Spleen (tissue), 11 donors: ENCODE results near the gene FOXK1. TPM values are rescaled to one million over a fixed set of nuclear protein-coding genes. Genes with fewer than 3 reads are reported as not detected.

Source experiments
- DNase-seq: peaks from one replicate; pipeline ENCODE4 v3.0.0-alpha.2; 2020
- H3K27ac ChIP-seq, 8 donors: fragments of 200-600 bp; sonication (generic) in 7 of 8; 1 replicate in 4 of 8; 2 replicates in 4 of 8; pipeline versions ENCODE4 v1.5.0 to v1.8.0; 2016 to 2021; ENCODE audit warnings: inconsistent platforms in 4 of 8, mild to moderate bottlenecking in 4 of 8, moderate library complexity in 1 of 8
- H3K27me3 ChIP-seq, 7 donors: fragments of 200-600 bp; sonication (generic) in 6 of 7; replicated peaks in 1 of 7; 1 replicate in 4 of 7; 2 replicates in 3 of 7; pipeline versions ENCODE4 v1.5.0 to v1.8.0; 2016 to 2021; ENCODE audit warnings: inconsistent platforms in 3 of 7, mild to moderate bottlenecking in 1 of 7
- H3K36me3 ChIP-seq, 6 donors: fragments of 200-600 bp; sonication (generic) in 5 of 6; 1 replicate in 4 of 6; 2 replicates in 2 of 6; pipeline versions ENCODE4 v1.5.0 to v1.8.0; 2016 to 2021; ENCODE audit warnings: inconsistent platforms in 2 of 6
- H3K4me1 ChIP-seq, 6 donors: fragments of 200-600 bp; sonication (generic) in 5 of 6; 1 replicate in 3 of 6; 2 replicates in 3 of 6; pipeline versions ENCODE4 v1.5.0 to v1.8.0; 2016 to 2021; ENCODE audit warnings: inconsistent platforms in 3 of 6
- H3K4me3 ChIP-seq, 8 donors: fragments of 200-600 bp; sonication (generic) in 7 of 8; 1 replicate in 4 of 8; 2 replicates in 4 of 8; pipeline versions ENCODE4 v1.5.0 to v1.8.0; 2016 to 2021; ENCODE audit warnings: inconsistent platforms in 4 of 8, mild to moderate bottlenecking in 4 of 8, moderate library complexity in 2 of 8
- H3K9me3 ChIP-seq, 8 donors: fragments of 200-600 bp; sonication (generic) in 7 of 8; 1 replicate in 4 of 8; 2 replicates in 4 of 8; pipeline versions ENCODE4 v1.5.0 to v1.8.0; 2016 to 2021; ENCODE audit warnings: inconsistent platforms in 4 of 8
- POLR2A ChIP-seq, 3 donors: fragments of 450-650 bp; IDR thresholded peaks; one replicate each; pipeline ENCODE4 v1.5.1; 2017; ENCODE audit warnings: antibody characterized with exemption in 3 of 3, mild to moderate bottlenecking in 1 of 3
- POLR2AphosphoS5 ChIP-seq, 3 donors: sonication (generic); formaldehyde crosslinking; IDR thresholded peaks; one replicate each; pipeline ENCODE4 v1.5.1; 2017; ENCODE audit warnings: antibody characterized with exemption in 3 of 3
- WGBS, 5 donors: extraction: QIAGEN DNeasy Blood & Tissue Kit in 3 of 5; methylation state at CpG; one replicate each; pipeline versions ENCODE4 v1.1.5 to v1.1.7; 2013 to 2018; 5-methylcytosine and 5-hydroxymethylcytosine counted together
- intact Hi-C: fragments of 100-400 bp; cut with DNase I; formaldehyde crosslinking; loops from one replicate; pipeline ENCODE4 v1.15.0; 2023; ENCODE audit warnings: low total_unique reads
- polyA plus RNA-seq, 3 donors: library from polyadenylated mRNA; stranded (reverse); fragments of 200-250 nt; gene quantifications; one replicate each; pipeline ENCODE4 v1.2.1, GENCODE V29; 2013
- total RNA-seq, 7 donors: library from RNA; depleted of rRNA in 3 of 7; stranded (reverse); fragments of >200 nt in 3 of 7; fragmentation: NEBNext Ultra II Directional in 4 of 7; extraction: Animal tissue kit (Norgen Biotek cat#: 25700) in 4 of 7; gene quantifications; one replicate each; pipeline versions ENCODE4 v1.1.0 to v1.2.1, GENCODE V29; 2016 to 2021
- TF ChIP-seq, protein P1 (sequence below), 11 experiments: fragments of 200-600 bp in 7 of 11; fragments of 450-650 bp in 4 of 11; sonication (generic) in 4 of 11; IDR thresholded peaks in 8 of 11; conservative IDR thresholded peaks in 3 of 11; 1 replicate in 7 of 11; 2 replicates in 4 of 11; pipeline versions ENCODE4 v1.4.0 to v1.8.0; 2016 to 2021; ENCODE audit warnings: antibody characterized with exemption in 11 of 11, inconsistent platforms in 4 of 11, mild to moderate bottlenecking in 1 of 11
- donor health status: healthy with polysubstance abuse.
- donor health status: DM: no; HTN: no; CAD: no; lungs with moderate emphysema.
- donor health status: DM: no; HTN: no; CAD: no.
- donor health status: Bipolar disorder and iron deficiency.
- donor health status: healthy.
- donor health status: DM: no; HTN: no; CAD: no.
- donor health status: DM: yes; HTN: yes; CAD: no.

FOXK1 gene
- total and polyA plus RNA-seq, 10 donors = 2.6 to 46.0 (median 34.8) TPM

DNA sequence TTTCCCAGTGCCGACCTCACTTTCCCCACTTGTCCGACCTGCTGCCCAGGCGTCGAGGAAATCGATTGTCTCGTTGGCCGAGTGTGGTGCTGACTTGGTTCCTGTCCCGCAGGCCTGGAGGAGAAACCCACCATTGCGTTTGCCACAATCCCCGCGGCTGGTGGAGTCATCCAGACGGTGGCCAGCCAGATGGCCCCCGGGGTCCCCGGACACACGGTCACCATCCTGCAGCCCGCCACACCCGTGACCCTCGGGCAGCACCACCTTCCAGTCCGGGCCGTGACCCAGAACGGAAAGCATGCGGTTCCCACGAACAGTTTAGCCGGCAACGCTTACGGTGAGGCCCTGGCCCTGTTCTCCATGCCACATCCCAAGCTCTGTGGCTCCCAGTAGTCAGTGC, 78.9 kb downstream of the FOXK1 start:
- DNase-seq = no peak
- Histone ChIP-seq H3K4me3 (no peak overlapping the region), H3K36me3 (peaks cover 10 to 100% (median 84%) of the 10 kb centered on the region in 6 donors), H3K9me3 (no peaks in the 10 kb centered on the region), H3K4me1 (no peaks in the 10 kb centered on the region), H3K27me3 (no peaks in the 10 kb centered on the region), H3K27ac (no peak overlapping the region)
- WGBS, 5 donors = 93 to 96% (median 96%) methylated on average over 26 of the region's 26 CpGs
- peak in 1 of 3 donors; percentile 51 for TF ChIP-seq POLR2AphosphoS5 (IDR thresholded peaks at IDR 0.05)
- TF ChIP-seq, protein P1, sequence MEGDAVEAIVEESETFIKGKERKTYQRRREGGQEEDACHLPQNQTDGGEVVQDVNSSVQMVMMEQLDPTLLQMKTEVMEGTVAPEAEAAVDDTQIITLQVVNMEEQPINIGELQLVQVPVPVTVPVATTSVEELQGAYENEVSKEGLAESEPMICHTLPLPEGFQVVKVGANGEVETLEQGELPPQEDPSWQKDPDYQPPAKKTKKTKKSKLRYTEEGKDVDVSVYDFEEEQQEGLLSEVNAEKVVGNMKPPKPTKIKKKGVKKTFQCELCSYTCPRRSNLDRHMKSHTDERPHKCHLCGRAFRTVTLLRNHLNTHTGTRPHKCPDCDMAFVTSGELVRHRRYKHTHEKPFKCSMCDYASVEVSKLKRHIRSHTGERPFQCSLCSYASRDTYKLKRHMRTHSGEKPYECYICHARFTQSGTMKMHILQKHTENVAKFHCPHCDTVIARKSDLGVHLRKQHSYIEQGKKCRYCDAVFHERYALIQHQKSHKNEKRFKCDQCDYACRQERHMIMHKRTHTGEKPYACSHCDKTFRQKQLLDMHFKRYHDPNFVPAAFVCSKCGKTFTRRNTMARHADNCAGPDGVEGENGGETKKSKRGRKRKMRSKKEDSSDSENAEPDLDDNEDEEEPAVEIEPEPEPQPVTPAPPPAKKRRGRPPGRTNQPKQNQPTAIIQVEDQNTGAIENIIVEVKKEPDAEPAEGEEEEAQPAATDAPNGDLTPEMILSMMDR (IDR thresholded peaks at IDR 0.05 in 8 of 11, conservative IDR thresholded peaks at IDR 0.05 in 3 of 11) = no peak
- no peak for TF ChIP-seq POLR2A (IDR thresholded peaks at IDR 0.05)
- intact Hi-C loops = no loop called here

DNA sequence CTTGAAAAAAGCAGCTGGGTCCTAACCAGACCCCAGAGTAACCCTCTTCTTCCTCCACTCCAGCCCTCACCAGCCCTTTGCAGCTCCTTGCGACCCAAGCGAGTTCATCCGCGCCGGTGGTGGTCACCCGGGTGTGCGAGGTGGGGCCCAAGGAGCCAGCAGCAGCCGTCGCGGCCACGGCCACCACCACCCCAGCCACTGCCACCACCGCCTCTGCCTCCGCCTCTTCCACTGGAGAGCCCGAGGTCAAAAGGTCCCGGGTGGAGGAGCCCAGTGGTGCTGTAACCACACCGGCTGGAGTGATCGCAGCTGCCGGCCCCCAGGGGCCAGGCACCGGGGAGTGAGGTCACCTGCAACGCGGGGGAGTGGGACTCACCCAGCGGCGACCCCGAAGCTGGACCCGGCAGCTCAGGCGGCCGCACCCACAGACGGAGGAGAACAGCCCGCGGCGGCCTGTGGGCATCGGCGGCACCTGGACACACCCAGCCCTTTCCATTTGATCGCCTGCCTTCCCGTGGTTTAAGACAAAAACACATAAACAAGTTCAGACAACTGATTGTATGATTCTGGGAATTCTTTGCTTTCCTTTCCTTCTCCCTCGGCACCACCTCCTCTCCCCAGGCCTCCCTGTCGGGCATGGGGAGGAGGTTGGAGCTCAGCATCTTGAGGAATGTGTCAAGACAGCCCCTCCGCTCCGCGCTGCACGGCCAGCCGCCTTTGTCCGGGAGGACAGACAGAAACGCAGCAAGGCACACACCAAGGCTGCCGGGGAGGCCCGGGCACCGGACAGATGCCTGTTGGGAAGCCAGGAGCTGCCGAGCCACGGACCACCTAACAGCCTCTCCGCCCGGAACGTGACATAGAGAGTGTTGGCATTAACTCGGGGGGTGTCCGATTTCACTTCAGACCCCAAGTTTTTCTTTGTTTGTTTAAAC, 80.3 kb downstream of the FOXK1 start:
- Histone ChIP-seq H3K4me1 (no peaks in the 10 kb centered on the region), H3K4me3 (no peak overlapping the region), H3K27me3 (no peaks in the 10 kb centered on the region), H3K27ac (no peak overlapping the region), H3K36me3 (peaks cover 10 to 100% (median 76%) of the 10 kb centered on the region in 6 donors), H3K9me3 (no peaks in the 10 kb centered on the region)
- DNase-seq = peak; percentile 74
- TF ChIP-seq, protein P1 (IDR thresholded peaks at IDR 0.05 in 8 of 11, conservative IDR thresholded peaks at IDR 0.05 in 3 of 11) = no peak
- TF ChIP-seq POLR2AphosphoS5 (IDR thresholded peaks at IDR 0.05) = peak in 1 of 3 donors; percentile 39
- 93 to 97% (median 95%) methylated on average over 36 to 54 of the region's 54 CpGs for WGBS, 5 donors
- intact Hi-C loops = no loop called here

DNA sequence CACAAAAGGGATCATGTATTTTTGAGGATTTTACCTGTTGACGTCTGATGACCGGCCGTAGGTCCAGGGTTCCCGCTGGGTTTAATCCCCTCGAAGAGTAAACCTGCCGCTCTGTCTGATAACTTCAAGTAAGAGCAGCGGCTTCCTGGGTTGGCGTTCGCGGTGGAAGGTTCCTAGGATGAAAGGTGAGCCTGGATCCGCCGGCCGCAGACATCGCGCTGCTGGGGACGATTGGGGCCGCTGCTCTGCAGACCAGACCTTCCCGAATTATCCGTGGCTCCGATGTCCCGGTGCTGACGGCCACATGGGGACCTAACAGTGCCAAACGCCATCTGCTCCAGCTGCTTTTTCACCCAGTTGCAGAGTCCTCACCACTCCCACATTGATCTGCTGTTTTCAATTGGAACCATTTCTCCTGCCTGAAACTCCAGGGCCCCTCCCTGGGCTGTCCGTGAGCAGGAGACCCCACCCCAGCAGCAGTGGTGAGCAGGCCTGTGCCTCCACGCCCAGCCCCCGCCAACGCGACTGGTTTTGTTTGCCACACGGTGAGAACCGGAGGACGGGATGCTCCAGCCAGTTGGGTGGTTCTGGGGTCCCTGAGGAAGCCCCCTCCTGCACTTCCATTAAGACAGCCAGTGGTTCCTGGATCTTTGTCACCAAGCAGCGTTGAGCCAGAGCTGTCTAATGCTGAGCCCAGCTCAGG, 81.1 kb downstream of the FOXK1 start:
- WGBS, 5 donors = 95 to 98% (median 97%) methylated on average over 29 to 32 of the region's 32 CpGs
- H3K4me3 ChIP-seq = no peak overlapping the region
- H3K36me3 ChIP-seq = peaks cover 10 to 97% (median 70%) of the 10 kb centered on the region in 6 donors
- no peak for DNase-seq
- no peaks in the 10 kb centered on the region for H3K27me3 ChIP-seq
- no peak overlapping the region for H3K27ac ChIP-seq
- TF ChIP-seq, protein P1 (IDR thresholded peaks at IDR 0.05 in 8 of 11, conservative IDR thresholded peaks at IDR 0.05 in 3 of 11) = no peak
- TF ChIP-seq POLR2A (IDR thresholded peaks at IDR 0.05) (no peak), POLR2AphosphoS5 (IDR thresholded peaks at IDR 0.05) (peak in 1 of 3 donors; percentile 39)
- intact Hi-C loops = no loop called here
- no peaks in the 10 kb centered on the region for H3K9me3 ChIP-seq
- H3K4me1 ChIP-seq = no peaks in the 10 kb centered on the region

DNA sequence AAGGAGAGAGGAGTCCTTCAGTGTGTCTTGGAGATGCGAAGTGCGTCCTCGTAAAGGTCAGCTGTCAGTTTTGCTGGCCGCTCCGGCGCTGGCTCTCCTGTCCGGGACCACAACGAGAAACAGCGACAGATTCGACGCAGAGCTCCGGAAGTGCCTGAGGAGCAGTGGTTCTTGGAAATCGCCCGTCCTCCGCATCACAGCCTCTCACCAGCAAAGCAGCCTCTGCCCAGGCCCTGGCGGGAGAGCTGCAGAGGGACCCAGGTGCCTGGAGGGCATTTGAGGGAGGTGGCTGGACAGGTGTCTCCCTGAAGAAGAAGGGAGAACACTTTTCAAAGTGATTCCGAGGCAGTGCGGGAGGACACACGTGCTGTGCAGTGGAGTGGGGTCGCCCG, 81.7 kb downstream of the FOXK1 start:
- Histone ChIP-seq H3K4me3 (no peak overlapping the region), H3K27ac (no peak overlapping the region), H3K4me1 (no peaks in the 10 kb centered on the region), H3K36me3 (peaks cover 10 to 97% (median 65%) of the 10 kb centered on the region in 6 donors), H3K9me3 (no peaks in the 10 kb centered on the region), H3K27me3 (no peaks in the 10 kb centered on the region)
- intact Hi-C loops = no loop called here
- no peak for DNase-seq
- TF ChIP-seq POLR2A (IDR thresholded peaks at IDR 0.05) (no peak), POLR2AphosphoS5 (IDR thresholded peaks at IDR 0.05) (peak in 1 of 3 donors; percentile 12)
- WGBS, 5 donors = 95 to 98% (median 96%) methylated on average over 21 of the region's 21 CpGs
